Fibroblast of pulmonary artery (primary cell): Measurements from ENCODE around the gene AK3.
A peak's percentile ranks its signal among the peaks of the same experiment; 100 is the strongest.
"Not testable (repeated sequence)": the region's sequence is repeated elsewhere in the genome, so short reads cannot be mapped to it uniquely, and the experiment has no call there.

ENCODE experiments used
- DNase-seq: peaks from one replicate; pipeline ENCODE4 v3.0.0-alpha.2; 2010; ENCODE audit warnings: low read depth
- H3K4me3 ChIP-seq: replicated peaks from 2 replicates; pipeline ENCODE4 v1.5.1; 2011; ENCODE audit warnings: low read depth, mild to moderate bottlenecking, control low read depth, low read length, moderate library complexity
- CTCF ChIP-seq: IDR thresholded peaks from 2 replicates; pipeline ENCODE4 v1.5.1; 2011; ENCODE audit warnings: mild to moderate bottlenecking, control low read depth, low read length, inconsistent platforms; ENCODE audit errors: missing control alignments

The AK3 gene

GRCh38 chr9:4740638-4741364 is at the start of gene AK3:
TSS of gene AK3 (minus strand) at chr9:4741202. CDS start at chr9:4741087, 115 bp downstream.
- DNase-seq, result peak; percentile 82
- peak within 1 kb of the TSS; percentile 70 for H3K4me3 ChIP-seq
- TF ChIP-seq CTCF, result peak; percentile 9

- no peak overlapping the region for H3K4me3 ChIP-seq
- DNase-seq, result no peak
- no peak for TF ChIP-seq CTCF
These were observed 47.7 kb upstream of the AK3 start for GRCh38 chr9:4788703-4789102.

- H3K4me3 ChIP-seq, result no peak overlapping the region
- TF ChIP-seq CTCF, result no peak
- DNase-seq, result no peak
These were observed 46.9 kb upstream of the AK3 start for GRCh38 chr9:4787876-4788275.

GRCh38 chr9:4786599-4786998 is 45.6 kb upstream of the AK3 start:
- no peak for DNase-seq
- TF ChIP-seq CTCF, result no peak
- H3K4me3 ChIP-seq, result no peak overlapping the region

DNA sequence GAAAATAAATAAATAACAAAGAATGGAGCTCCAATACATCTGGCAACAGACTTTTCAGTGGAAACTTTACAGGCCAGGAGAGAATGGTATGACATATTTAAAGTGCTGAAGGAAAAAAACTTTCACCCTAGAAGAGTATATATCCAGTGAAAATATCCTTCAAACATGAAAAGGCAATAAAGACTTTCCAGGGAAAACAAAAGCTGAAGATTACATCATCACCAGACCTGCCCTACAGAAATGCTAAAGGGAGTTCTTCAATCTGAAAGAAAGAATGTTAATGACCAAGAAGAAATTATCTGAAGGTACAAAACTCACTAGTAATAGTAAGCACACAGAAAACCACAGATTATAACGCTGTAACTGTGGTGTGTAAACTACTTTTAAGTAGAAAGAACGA is 43.4 kb upstream of the AK3 start:
- no peak for TF ChIP-seq CTCF
- no peak for DNase-seq
- no peak overlapping the region for H3K4me3 ChIP-seq

DNA sequence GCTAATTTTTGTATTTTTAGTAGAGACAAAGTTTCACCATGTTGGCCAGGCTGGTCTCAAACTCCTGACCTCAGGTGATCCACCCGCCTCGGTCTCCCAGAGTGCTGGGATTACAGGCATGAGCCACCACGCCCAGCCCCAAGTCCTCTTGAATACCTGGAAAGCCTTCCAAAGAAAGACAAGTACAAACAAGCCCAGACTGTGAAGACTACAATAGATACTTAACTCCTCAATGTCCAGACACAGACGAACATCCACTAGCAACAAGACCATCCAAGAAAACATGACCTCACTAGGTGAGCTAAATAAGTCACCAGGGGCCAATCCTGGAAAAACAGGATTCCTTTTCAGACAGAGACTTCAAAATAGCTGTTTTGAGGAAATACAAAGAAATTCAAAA is 42.2 kb upstream of the AK3 start:
- DNase-seq, H3K4me3 ChIP-seq: not testable (repeated sequence)

DNA sequence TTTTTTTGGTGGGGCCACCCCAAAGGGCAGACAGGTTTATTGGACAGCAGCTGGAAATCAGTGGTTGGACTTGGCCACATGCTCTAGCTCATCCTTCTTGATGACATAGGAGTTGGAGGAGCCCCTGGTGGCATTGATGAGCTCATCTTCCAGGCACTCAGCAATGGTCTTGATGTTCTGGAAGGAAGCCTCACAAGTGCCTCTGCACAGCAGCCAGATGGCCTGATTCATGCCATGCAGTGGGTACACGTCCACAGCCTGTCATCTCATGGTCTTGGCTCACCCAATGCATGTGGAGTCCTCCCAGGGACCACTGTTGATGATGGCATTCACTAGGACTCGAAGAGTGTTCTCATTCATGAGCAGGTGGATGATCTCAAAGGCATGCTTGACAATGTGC is 40.4 kb upstream of the AK3 start:
- no peak for TF ChIP-seq CTCF
- no peak overlapping the region for H3K4me3 ChIP-seq
- no peak for DNase-seq
